GM12878 (cell line): ENCODE measurements around the gene RBMS3. TPM values are rescaled to one million over a fixed set of nuclear protein-coding genes. Genes with fewer than 3 reads are reported as not detected.

Source experiments
- ATAC-seq: fragments of 200-7000 bp; cut with Tn5 transposase; 3 replicates; pipeline ENCODE4 v1.9.1; 2020; ENCODE audit warnings: mild to moderate bottlenecking, moderate library complexity
- BruUV-seq: library from RNA; stranded (reverse); fragments of 400-500 nt; replicated peaks from 2 replicates; lab custom pipeline; 2021; lab: Mats Ljungman, UMichigan
- CTCF ChIA-PET: fragments of 300-600 bp; sonication (Branson Sonifier 250); formaldehyde crosslinking; extraction: SDS; loops from one replicate; lab custom pipeline; 2021; ENCODE audit warnings: inconsistent platforms; lab: Yijun Ruan, JAX
- POLR2A ChIA-PET: fragments of 350-600 bp; formaldehyde crosslinking; extraction: SDS; loops from one replicate; lab custom pipeline; 2021; ENCODE audit warnings: inconsistent platforms; lab: Charles Lee
- RAD21 ChIA-PET: fragments of 300-600 bp; sonication (Branson Sonifier 250); formaldehyde crosslinking; loops from one replicate; lab custom pipeline; 2023; ENCODE audit warnings: antibody characterized with exemption; ENCODE audit not compliant: unreplicated experiment; lab: Charles Lee
- SMC1A ChIA-PET: fragments of 300-600 bp; sonication (Branson Sonifier 250); formaldehyde crosslinking; loops from one replicate; lab custom pipeline; 2023; ENCODE audit not compliant: unreplicated experiment, uncharacterized antibody; lab: Charles Lee
- DNase-seq: peaks from one replicate; pipeline ENCODE4 v3.0.0-alpha.2; 2011; ENCODE audit warnings: low read depth, low spot score
- FAIRE-seq: peaks from 3 replicates; lab custom pipeline; 2011; peaks lifted over from hg19 to GRCh38; lab: Jason Lieb, UNC
- H2AFZ ChIP-seq: 2 replicates; pipeline ENCODE4 v1.6.0; 2011; ENCODE audit warnings: low read depth, low read length, control low read depth; ENCODE audit not compliant: control insufficient read depth
- H3K27ac ChIP-seq: 2 replicates; pipeline ENCODE4 v1.5.1; 2011; ENCODE audit warnings: control low read depth; ENCODE audit not compliant: control insufficient read depth, insufficient read depth
- H3K27me3 ChIP-seq, 2 experiments: replicated peaks in 1 of 2; 2 replicates each; pipeline versions ENCODE4 v1.6.0 to v1.6.1; 2011; ENCODE audit warnings: low read length in 1 of 2; ENCODE audit not compliant: control insufficient read depth in 2 of 2, insufficient read depth in 2 of 2
- H3K36me3 ChIP-seq, 2 experiments: 2 replicates each; pipeline ENCODE4 v1.5.1; 2011; ENCODE audit warnings: low read length in 1 of 2; ENCODE audit not compliant: control insufficient read depth in 2 of 2, insufficient read depth in 2 of 2
- H3K4me1 ChIP-seq: 2 replicates; pipeline ENCODE4 v1.6.1; 2011; ENCODE audit warnings: mild to moderate bottlenecking, low read length, moderate library complexity, mixed read lengths; ENCODE audit not compliant: control insufficient read depth, insufficient read depth
- H3K4me2 ChIP-seq: 2 replicates; pipeline ENCODE4 v1.6.0; 2011; ENCODE audit warnings: control low read depth; ENCODE audit not compliant: control insufficient read depth, insufficient read depth
- H3K4me3 ChIP-seq: fragments of 200-600 bp; sonication (generic); 2 replicates; pipeline ENCODE4 v1.5.1; 2016
- H3K79me2 ChIP-seq: 2 replicates; pipeline ENCODE4 v1.6.0; 2011; ENCODE audit warnings: low read length; ENCODE audit not compliant: control insufficient read depth, insufficient read depth
- H3K9ac ChIP-seq: 2 replicates; pipeline ENCODE4 v1.8.0; 2011; ENCODE audit warnings: low read length, control low read depth, mixed read lengths; ENCODE audit not compliant: control insufficient read depth, insufficient read depth
- H3K9me3 ChIP-seq: replicated peaks from 3 replicates; pipeline ENCODE4 v1.5.1; 2011; ENCODE audit warnings: mild to moderate bottlenecking, low read length; ENCODE audit not compliant: control insufficient read depth, insufficient read depth
- H4K20me1 ChIP-seq: 2 replicates; pipeline ENCODE4 v1.6.0; 2011; ENCODE audit not compliant: control insufficient read depth, insufficient read depth
- EZH2 ChIP-seq: IDR thresholded peaks from 2 replicates; pipeline ENCODE4 v1.6.1; 2012; ENCODE audit warnings: low read depth, mild to moderate bottlenecking, control low read depth, inconsistent platforms, low read length, borderline replicate concordance; ENCODE audit not compliant: control insufficient read depth
- HDGF ChIP-seq: fragments of 450-650 bp; IDR thresholded peaks from 2 replicates; pipeline ENCODE4 v1.6.1; 2016; ENCODE audit warnings: antibody characterized with exemption
- IKZF2 ChIP-seq, 2 experiments: fragments of 450-650 bp; IDR thresholded peaks; 2 replicates each; pipeline ENCODE4 v1.6.1; 2017; ENCODE audit warnings: mild to moderate bottlenecking in 2 of 2, moderate library complexity in 2 of 2
- JUND ChIP-seq: IDR thresholded peaks from 2 replicates; pipeline ENCODE4 v1.6.1; 2012; ENCODE audit warnings: low read depth, mild to moderate bottlenecking, low read length, improper control_type of control experiment, moderate library complexity
- KDM1A ChIP-seq: fragments of 200-600 bp; sonication (generic); IDR thresholded peaks from 2 replicates; pipeline ENCODE4 v1.6.1; 2016; ENCODE audit warnings: borderline replicate concordance
- NR2C2 ChIP-seq: IDR thresholded peaks from 2 replicates; pipeline ENCODE4 v1.6.1; 2011; ENCODE audit warnings: borderline replicate concordance, low read depth; ENCODE audit not compliant: control insufficient read depth, insufficient read length
- PML ChIP-seq: IDR thresholded peaks from 2 replicates; pipeline ENCODE4 v1.6.1; 2012; ENCODE audit warnings: low read length, inconsistent platforms
- RB1 ChIP-seq: fragments of 450-650 bp; formaldehyde crosslinking; IDR thresholded peaks from 2 replicates; pipeline ENCODE4 v1.6.1; 2017; ENCODE audit warnings: mild to moderate bottlenecking, borderline replicate concordance
- SUPT20H ChIP-seq: IDR thresholded peaks from 2 replicates; pipeline ENCODE4 v1.6.1; 2011; ENCODE audit warnings: low read depth, mild to moderate bottlenecking, low read length, moderate library complexity, borderline replicate concordance; ENCODE audit not compliant: control insufficient read depth
- TCF7 ChIP-seq: IDR thresholded peaks from 2 replicates; pipeline ENCODE4 v1.6.1; 2014; ENCODE audit warnings: antibody characterized with exemption, borderline replicate concordance
- ZNF687 ChIP-seq: fragments of 450-650 bp; IDR thresholded peaks from 2 replicates; pipeline ENCODE4 v1.6.1; 2017; ENCODE audit warnings: mild to moderate bottlenecking, moderate library complexity
- ZZZ3 ChIP-seq: IDR thresholded peaks from 2 replicates; pipeline ENCODE4 v1.6.1; 2011; ENCODE audit warnings: low read depth; ENCODE audit not compliant: control insufficient read depth, insufficient read length
- WGBS: methylation state at CpG from one replicate; pipeline ENCODE4 v1.1.6; 2016; ENCODE audit warnings: low lambda C conversion rate; ENCODE audit not compliant: insufficient replicate concordance, insufficient coverage; ENCODE audit errors: missing lambda C conversion rate; 5-methylcytosine and 5-hydroxymethylcytosine counted together
- in situ Hi-C: fragments of 300-500 bp; cut with MboI; formaldehyde crosslinking; loops from 9 replicates; pipeline ENCODE4 v1.14.3; 2018; ENCODE audit warnings: mixed read lengths
- intact Hi-C: fragments of 100-400 bp; cut with micrococcal nuclease; formaldehyde crosslinking; loops from one replicate; pipeline ENCODE4 v1.14.2; 2022; ENCODE audit not compliant: unreplicated experiment
- polyA plus RNA-seq, 11 experiments: library from polyadenylated mRNA; depleted of rRNA in 4 of 11; unstranded in 6 of 11; stranded (reverse) in 5 of 11; fragments of >200 nt; fragmentation: Nextera tagmentation in 4 of 11; fragmentation: Illumina TruSeq in 1 of 11; extraction: Ambion mirVana in 4 of 11; extraction: Trizol in 1 of 11; gene quantifications; 1 replicate in 1 of 11; 2 replicates in 10 of 11; pipeline versions ENCODE4 v1.2.1 to v1.2.3, GENCODE V29; 2011 to 2016; ENCODE audit warnings: inconsistent platforms in 2 of 11, missing spikeins in 2 of 11, low read depth in 1 of 11
- total RNA-seq, 4 experiments: library from RNA; depleted of rRNA in 3 of 4; stranded (reverse); fragments of >200 nt in 3 of 4; fragmentation: Illumina TruSeq in 1 of 4; extraction: Trizol in 1 of 4; gene quantifications; 2 replicates each; pipeline versions ENCODE4 v1.2.1 to v1.2.3, GENCODE V29; 2013 to 2021
- TF ChIP-seq, protein P1 (sequence below): fragments of 450-650 bp; IDR thresholded peaks from 2 replicates; pipeline ENCODE4 v1.6.1; 2018; ENCODE audit warnings: mild to moderate bottlenecking, low read depth, moderate library complexity; ENCODE audit not compliant: partially characterized antibody

The RBMS3 gene
- total and polyA plus RNA-seq, 10 of the 15 experiments (the other 5 are each of a cell fraction or from before 2014, with no cell fraction given): 0.79 to 4.7 (median 3.1) TPM

GRCh38 chr3:29606416-29606815 lies 325.5 kb downstream of the RBMS3 start (continued):
- TF ChIP-seq, protein P1, sequence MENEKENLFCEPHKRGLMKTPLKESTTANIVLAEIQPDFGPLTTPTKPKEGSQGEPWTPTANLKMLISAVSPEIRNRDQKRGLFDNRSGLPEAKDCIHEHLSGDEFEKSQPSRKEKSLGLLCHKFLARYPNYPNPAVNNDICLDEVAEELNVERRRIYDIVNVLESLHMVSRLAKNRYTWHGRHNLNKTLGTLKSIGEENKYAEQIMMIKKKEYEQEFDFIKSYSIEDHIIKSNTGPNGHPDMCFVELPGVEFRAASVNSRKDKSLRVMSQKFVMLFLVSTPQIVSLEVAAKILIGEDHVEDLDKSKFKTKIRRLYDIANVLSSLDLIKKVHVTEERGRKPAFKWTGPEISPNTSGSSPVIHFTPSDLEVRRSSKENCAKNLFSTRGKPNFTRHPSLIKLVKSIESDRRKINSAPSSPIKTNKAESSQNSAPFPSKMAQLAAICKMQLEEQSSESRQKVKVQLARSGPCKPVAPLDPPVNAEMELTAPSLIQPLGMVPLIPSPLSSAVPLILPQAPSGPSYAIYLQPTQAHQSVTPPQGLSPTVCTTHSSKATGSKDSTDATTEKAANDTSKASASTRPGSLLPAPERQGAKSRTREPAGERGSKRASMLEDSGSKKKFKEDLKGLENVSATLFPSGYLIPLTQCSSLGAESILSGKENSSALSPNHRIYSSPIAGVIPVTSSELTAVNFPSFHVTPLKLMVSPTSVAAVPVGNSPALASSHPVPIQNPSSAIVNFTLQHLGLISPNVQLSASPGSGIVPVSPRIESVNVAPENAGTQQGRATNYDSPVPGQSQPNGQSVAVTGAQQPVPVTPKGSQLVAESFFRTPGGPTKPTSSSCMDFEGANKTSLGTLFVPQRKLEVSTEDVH: no peak

- ATAC-seq: no peak
- intact Hi-C loops: no loop called here
- Histone ChIP-seq H4K20me1 (no peaks in the 10 kb centered on the region), H3K27ac (no peak overlapping the region), H3K4me1 (no peaks in the 10 kb centered on the region), H3K4me2 (no peak overlapping the region), H3K9me3 (no peaks in the 10 kb centered on the region), H3K36me3 (no peaks in the 10 kb centered on the region), H3K27me3 (no peaks in the 10 kb centered on the region), H3K9ac (no peak overlapping the region), H2AFZ (no peak overlapping the region), H3K79me2 (no peaks in the 10 kb centered on the region), H3K4me3 (no peak overlapping the region)
- DNase-seq: no peak
- ChIA-PET CTCF (interaction anchor here (1.7 kb wide), 1 partner anchor 9 kb away, joined by 7 read pairs; no protein-coding TSS in a partner anchor), RAD21 (no interaction called here), SMC1A (interaction anchor here (0.9 kb wide), 1 partner anchor 52 kb away, joined by 3 read pairs; no protein-coding TSS in a partner anchor), POLR2A (no interaction called here)
- WGBS: 11% methylated on average over 3 of the region's 3 CpGs
- no TSS peak for BruUV-seq
- in situ Hi-C loops: no loop called here
- FAIRE-seq: no peak
- TF ChIP-seq EZH2: no peak
- no peak for TF ChIP-seq TCF7
- TF ChIP-seq ZZZ3: no peak
- TF ChIP-seq JUND: no peak
- TF ChIP-seq KDM1A: no peak
- TF ChIP-seq IKZF2 (IDR thresholded peaks at IDR 0.05): no peak
- no peak for TF ChIP-seq NR2C2
- no peak for TF ChIP-seq PML
- TF ChIP-seq ZNF687: no peak
- no peak for TF ChIP-seq HDGF
- no peak for TF ChIP-seq RB1
- TF ChIP-seq SUPT20H: no peak
These were observed 327.8 kb downstream of the RBMS3 start for GRCh38 chr3:29608414-29609327.
